HEK293 (cell line): ENCODE measurements around the gene POMP.

Experiments used
- BCL11B ChIP-seq: fragments of 450-650 bp; formaldehyde crosslinking; IDR thresholded peaks from 2 replicates; pipeline ENCODE4 v1.5.1; 2016; ENCODE audit warnings: low read depth, missing biosample characterization, missing genetic modification characterization
- GLI4 ChIP-seq: fragments of 450-650 bp; formaldehyde crosslinking; IDR thresholded peaks from 2 replicates; pipeline ENCODE4 v1.5.1; 2016; ENCODE audit warnings: missing biosample characterization, missing genetic modification characterization
- KLF10 ChIP-seq: fragments of 450-650 bp; IDR thresholded peaks from 2 replicates; pipeline ENCODE4 v1.5.1; 2018; ENCODE audit warnings: missing biosample characterization, mild to moderate bottlenecking, missing genetic modification characterization
- KLF16 ChIP-seq: fragments of 450-650 bp; formaldehyde crosslinking; IDR thresholded peaks from 2 replicates; pipeline ENCODE4 v1.5.1; 2017; ENCODE audit warnings: missing biosample characterization, missing genetic modification characterization
- PBX3 ChIP-seq: sonication (generic); formaldehyde crosslinking; IDR thresholded peaks from 2 replicates; pipeline ENCODE4 v1.8.1; 2022; ENCODE audit warnings: mild to moderate bottlenecking, moderate library complexity, missing genetic modification reagents
- RBAK ChIP-seq: fragments of 450-650 bp; formaldehyde crosslinking; IDR thresholded peaks from 2 replicates; pipeline ENCODE4 v1.5.1; 2016; ENCODE audit warnings: missing biosample characterization, missing genetic modification characterization
- SP7 ChIP-seq: fragments of 450-650 bp; formaldehyde crosslinking; IDR thresholded peaks from 2 replicates; pipeline ENCODE4 v1.5.1; 2016; ENCODE audit warnings: missing biosample characterization, missing genetic modification characterization
- WT1 ChIP-seq: fragments of 450-650 bp; formaldehyde crosslinking; IDR thresholded peaks from 2 replicates; pipeline ENCODE4 v1.5.1; 2016; ENCODE audit warnings: missing biosample characterization, missing genetic modification characterization
- ZBTB21 ChIP-seq: fragments of 450-650 bp; formaldehyde crosslinking; IDR thresholded peaks from 2 replicates; pipeline ENCODE4 v1.5.1; 2017; ENCODE audit warnings: missing biosample characterization, missing genetic modification characterization
- ZBTB6 ChIP-seq: fragments of 450-650 bp; formaldehyde crosslinking; IDR thresholded peaks from 2 replicates; pipeline ENCODE4 v1.5.1; 2017; ENCODE audit warnings: missing biosample characterization, missing genetic modification characterization
- ZNF202 ChIP-seq: fragments of 450-650 bp; formaldehyde crosslinking; IDR thresholded peaks from 2 replicates; pipeline ENCODE4 v1.5.1; 2016; ENCODE audit warnings: missing biosample characterization, missing genetic modification characterization, borderline replicate concordance
- ZNF354C ChIP-seq: fragments of 450-650 bp; formaldehyde crosslinking; IDR thresholded peaks from 2 replicates; pipeline ENCODE4 v1.5.1; 2016; ENCODE audit warnings: missing biosample characterization, missing genetic modification characterization, low read depth, borderline replicate concordance
- ZNF366 ChIP-seq: fragments of 450-650 bp; formaldehyde crosslinking; conservative IDR thresholded peaks from 2 replicates; pipeline ENCODE4 v1.5.1; 2016; ENCODE audit warnings: missing biosample characterization, missing genetic modification characterization
- ZNF391 ChIP-seq: fragments of 450-650 bp; formaldehyde crosslinking; IDR thresholded peaks from 2 replicates; pipeline ENCODE4 v1.5.1; 2016; ENCODE audit warnings: low read depth, missing biosample characterization, missing genetic modification characterization, borderline replicate concordance
- ZNF404 ChIP-seq: fragments of 450-650 bp; formaldehyde crosslinking; IDR thresholded peaks from 2 replicates; pipeline ENCODE4 v1.5.1; 2017; ENCODE audit warnings: missing biosample characterization, missing genetic modification characterization
- ZNF423 ChIP-seq: fragments of 450-650 bp; formaldehyde crosslinking; IDR thresholded peaks from 2 replicates; pipeline ENCODE4 v1.5.1; 2016; ENCODE audit warnings: missing biosample characterization, missing genetic modification characterization
- ZNF529 ChIP-seq: fragments of 450-650 bp; formaldehyde crosslinking; IDR thresholded peaks from 2 replicates; pipeline ENCODE4 v1.5.1; 2017; ENCODE audit warnings: missing genetic modification characterization, missing biosample characterization; ENCODE audit not compliant: insufficient replicate concordance
- ZNF555 ChIP-seq: fragments of 450-650 bp; formaldehyde crosslinking; conservative IDR thresholded peaks from 2 replicates; pipeline ENCODE4 v1.5.1; 2017; ENCODE audit warnings: missing biosample characterization, mild to moderate bottlenecking, missing genetic modification characterization, inconsistent platforms
- ZNF610 ChIP-seq: fragments of 450-650 bp; formaldehyde crosslinking; IDR thresholded peaks from 2 replicates; pipeline ENCODE4 v1.5.1; 2016; ENCODE audit warnings: missing biosample characterization, missing genetic modification characterization, borderline replicate concordance
- ZNF658 ChIP-seq: fragments of 450-650 bp; formaldehyde crosslinking; IDR thresholded peaks from 2 replicates; pipeline ENCODE4; 2016; ENCODE audit warnings: missing biosample characterization, missing genetic modification characterization
- ZNF776 ChIP-seq: fragments of 450-650 bp; formaldehyde crosslinking; IDR thresholded peaks from 2 replicates; pipeline ENCODE4 v1.5.0; 2017; ENCODE audit warnings: missing biosample characterization, missing genetic modification characterization, borderline replicate concordance
- ZNF785 ChIP-seq: fragments of 450-650 bp; formaldehyde crosslinking; IDR thresholded peaks from 2 replicates; pipeline ENCODE4 v1.5.1; 2016; ENCODE audit warnings: missing biosample characterization, missing genetic modification characterization
- ZNF843 ChIP-seq: fragments of 450-650 bp; formaldehyde crosslinking; IDR thresholded peaks from 2 replicates; pipeline ENCODE4 v1.5.1; 2016; ENCODE audit warnings: missing biosample characterization, missing genetic modification characterization
- ZXDB ChIP-seq: fragments of 450-650 bp; formaldehyde crosslinking; IDR thresholded peaks from 2 replicates; pipeline ENCODE4 v1.5.1; 2016; ENCODE audit warnings: missing biosample characterization, missing genetic modification characterization
- TF ChIP-seq, protein P1 (sequence below): fragments of 450-650 bp; formaldehyde crosslinking; IDR thresholded peaks from 2 replicates; pipeline ENCODE4 v1.5.1; 2016; ENCODE audit warnings: missing biosample characterization, missing genetic modification characterization
- TF ChIP-seq, protein P2 (sequence below): fragments of 450-650 bp; formaldehyde crosslinking; IDR thresholded peaks from 2 replicates; pipeline ENCODE4 v1.5.1; 2016; ENCODE audit warnings: missing biosample characterization, missing genetic modification characterization
- TF ChIP-seq, protein P3 (sequence below): fragments of 450-650 bp; formaldehyde crosslinking; optimal IDR thresholded peaks from 2 replicates; pipeline ENCODE3; 2016; ENCODE audit warnings: missing biosample characterization, mild to moderate bottlenecking, missing genetic modification characterization
- TF ChIP-seq, protein P4 (sequence below): fragments of 450-650 bp; IDR thresholded peaks from 2 replicates; pipeline ENCODE4 v1.5.1; 2018; ENCODE audit warnings: missing biosample characterization, mild to moderate bottlenecking, missing genetic modification characterization

The POMP gene

DNA sequence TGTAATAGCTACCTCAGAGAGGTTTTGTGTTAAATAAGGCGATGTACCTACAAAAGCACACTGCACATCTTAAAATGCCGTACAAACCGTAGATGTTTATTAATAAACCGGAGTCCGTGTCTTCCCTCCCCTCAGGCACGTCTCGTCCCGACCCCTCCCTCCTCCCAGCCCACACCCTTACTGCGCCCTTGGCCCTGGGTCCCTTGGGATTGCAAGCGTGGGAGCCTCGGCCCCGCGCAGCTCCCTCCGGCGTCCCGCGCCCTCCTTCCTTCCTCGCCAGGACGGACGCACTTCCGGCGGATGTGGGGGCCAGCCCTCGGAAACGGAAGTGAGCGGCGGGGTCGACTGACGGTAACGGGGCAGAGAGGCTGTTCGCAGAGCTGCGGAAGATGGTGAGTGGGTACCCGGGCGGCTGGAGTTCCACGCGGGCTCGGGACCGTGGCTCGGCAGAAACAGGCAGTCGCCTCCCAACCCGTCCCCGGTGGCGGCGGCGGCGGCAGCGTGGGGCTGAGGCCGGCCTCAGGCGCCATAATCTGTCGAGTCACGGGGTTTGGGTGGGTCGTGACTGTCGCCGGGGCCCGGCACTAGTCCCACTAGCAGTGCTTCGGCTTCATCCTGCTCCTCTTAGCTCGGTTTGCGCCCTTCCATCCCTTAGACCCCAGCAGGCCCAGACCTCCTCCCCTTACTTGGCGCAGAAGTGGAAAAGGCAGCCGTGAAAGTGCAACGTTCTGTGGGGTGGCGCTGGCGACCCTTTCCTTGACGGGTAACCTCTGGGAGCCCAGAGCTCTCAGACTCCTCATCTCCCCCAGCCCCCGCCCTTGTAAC, at the start of gene POMP (continued):
- no peak for TF ChIP-seq BCL11B (tag by site-specific recombination)
- TF ChIP-seq ZNF391 (tag by site-specific recombination) = no peak
- TF ChIP-seq PBX3 (CRISPR knock-in tag) = 0 out of 2 replicates have a peak, but pooled peaks have one; percentile 75
- TF ChIP-seq, protein P1, sequence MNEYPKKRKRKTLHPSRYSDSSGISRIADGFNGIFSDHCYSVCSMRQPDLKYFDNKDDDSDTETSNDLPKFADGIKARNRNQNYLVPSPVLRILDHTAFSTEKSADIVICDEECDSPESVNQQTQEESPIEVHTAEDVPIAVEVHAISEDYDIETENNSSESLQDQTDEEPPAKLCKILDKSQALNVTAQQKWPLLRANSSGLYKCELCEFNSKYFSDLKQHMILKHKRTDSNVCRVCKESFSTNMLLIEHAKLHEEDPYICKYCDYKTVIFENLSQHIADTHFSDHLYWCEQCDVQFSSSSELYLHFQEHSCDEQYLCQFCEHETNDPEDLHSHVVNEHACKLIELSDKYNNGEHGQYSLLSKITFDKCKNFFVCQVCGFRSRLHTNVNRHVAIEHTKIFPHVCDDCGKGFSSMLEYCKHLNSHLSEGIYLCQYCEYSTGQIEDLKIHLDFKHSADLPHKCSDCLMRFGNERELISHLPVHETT (tag by site-specific recombination) = no peak
- peak; percentile 13; the same call in 1 of the 2 replicates for TF ChIP-seq ZBTB21 (tag by site-specific recombination)
- TF ChIP-seq ZNF776 (tag by site-specific recombination) = no peak
- no peak for TF ChIP-seq ZNF354C
- peak; percentile 42; the same call in 1 of the 2 replicates for TF ChIP-seq KLF10 (tag by site-specific recombination)
- no peak for TF ChIP-seq ZNF404 (tag by site-specific recombination)
- peak; percentile 93 for TF ChIP-seq ZNF366 (tag by site-specific recombination)
- TF ChIP-seq KLF16 (tag by site-specific recombination) = peak; percentile 47; the same call in 1 of the 2 replicates
- no peak for TF ChIP-seq ZNF529 (tag by site-specific recombination)
- no peak for TF ChIP-seq ZBTB6
- TF ChIP-seq ZXDB = peak; percentile 72; the same call in 1 of the 2 replicates
- TF ChIP-seq ZNF658 = no peak
- TF ChIP-seq, protein P2, sequence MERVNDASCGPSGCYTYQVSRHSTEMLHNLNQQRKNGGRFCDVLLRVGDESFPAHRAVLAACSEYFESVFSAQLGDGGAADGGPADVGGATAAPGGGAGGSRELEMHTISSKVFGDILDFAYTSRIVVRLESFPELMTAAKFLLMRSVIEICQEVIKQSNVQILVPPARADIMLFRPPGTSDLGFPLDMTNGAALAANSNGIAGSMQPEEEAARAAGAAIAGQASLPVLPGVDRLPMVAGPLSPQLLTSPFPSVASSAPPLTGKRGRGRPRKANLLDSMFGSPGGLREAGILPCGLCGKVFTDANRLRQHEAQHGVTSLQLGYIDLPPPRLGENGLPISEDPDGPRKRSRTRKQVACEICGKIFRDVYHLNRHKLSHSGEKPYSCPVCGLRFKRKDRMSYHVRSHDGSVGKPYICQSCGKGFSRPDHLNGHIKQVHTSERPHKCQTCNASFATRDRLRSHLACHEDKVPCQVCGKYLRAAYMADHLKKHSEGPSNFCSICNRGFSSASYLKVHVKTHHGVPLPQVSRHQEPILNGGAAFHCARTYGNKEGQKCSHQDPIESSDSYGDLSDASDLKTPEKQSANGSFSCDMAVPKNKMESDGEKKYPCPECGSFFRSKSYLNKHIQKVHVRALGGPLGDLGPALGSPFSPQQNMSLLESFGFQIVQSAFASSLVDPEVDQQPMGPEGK (tag by site-specific recombination) = peak; percentile 89
- TF ChIP-seq SP7 (tag by site-specific recombination) = peak; percentile 55; the same call in 1 of the 2 replicates
- no peak for TF ChIP-seq RBAK (tag by site-specific recombination)
- TF ChIP-seq, protein P3, sequence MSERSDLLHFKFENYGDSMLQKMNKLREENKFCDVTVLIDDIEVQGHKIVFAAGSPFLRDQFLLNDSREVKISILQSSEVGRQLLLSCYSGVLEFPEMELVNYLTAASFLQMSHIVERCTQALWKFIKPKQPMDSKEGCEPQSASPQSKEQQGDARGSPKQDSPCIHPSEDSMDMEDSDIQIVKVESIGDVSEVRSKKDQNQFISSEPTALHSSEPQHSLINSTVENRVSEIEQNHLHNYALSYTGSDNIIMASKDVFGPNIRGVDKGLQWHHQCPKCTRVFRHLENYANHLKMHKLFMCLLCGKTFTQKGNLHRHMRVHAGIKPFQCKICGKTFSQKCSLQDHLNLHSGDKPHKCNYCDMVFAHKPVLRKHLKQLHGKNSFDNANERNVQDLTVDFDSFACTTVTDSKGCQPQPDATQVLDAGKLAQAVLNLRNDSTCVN (tag by site-specific recombination) = peak; percentile 81
- no peak for TF ChIP-seq ZNF555 (tag by site-specific recombination)
- peak; percentile 41 for TF ChIP-seq WT1 (tag by site-specific recombination)
- peak; percentile 44; the same call in 1 of the 2 replicates for TF ChIP-seq ZNF843 (tag by site-specific recombination)
- peak; percentile 13; the same call in 1 of the 2 replicates for TF ChIP-seq ZNF610 (tag by site-specific recombination)
- TF ChIP-seq ZNF785 (tag by site-specific recombination) = no peak
- peak; percentile 99 for TF ChIP-seq ZNF423 (tag by site-specific recombination)
- TF ChIP-seq, protein P4, sequence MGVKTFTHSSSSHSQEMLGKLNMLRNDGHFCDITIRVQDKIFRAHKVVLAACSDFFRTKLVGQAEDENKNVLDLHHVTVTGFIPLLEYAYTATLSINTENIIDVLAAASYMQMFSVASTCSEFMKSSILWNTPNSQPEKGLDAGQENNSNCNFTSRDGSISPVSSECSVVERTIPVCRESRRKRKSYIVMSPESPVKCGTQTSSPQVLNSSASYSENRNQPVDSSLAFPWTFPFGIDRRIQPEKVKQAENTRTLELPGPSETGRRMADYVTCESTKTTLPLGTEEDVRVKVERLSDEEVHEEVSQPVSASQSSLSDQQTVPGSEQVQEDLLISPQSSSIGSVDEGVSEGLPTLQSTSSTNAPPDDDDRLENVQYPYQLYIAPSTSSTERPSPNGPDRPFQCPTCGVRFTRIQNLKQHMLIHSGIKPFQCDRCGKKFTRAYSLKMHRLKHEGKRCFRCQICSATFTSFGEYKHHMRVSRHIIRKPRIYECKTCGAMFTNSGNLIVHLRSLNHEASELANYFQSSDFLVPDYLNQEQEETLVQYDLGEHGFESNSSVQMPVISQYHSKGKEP (tag by site-specific recombination) = no peak; the same call in 1 of the 2 replicates
- TF ChIP-seq ZNF202 (tag by site-specific recombination) = no peak
- TF ChIP-seq GLI4 (tag by site-specific recombination) = no peak
